NT2/D1 (cell line): ENCODE data around the gene ADARB2.

Experiments
- DNase-seq: peaks from one replicate; pipeline ENCODE4 v3.0.0-alpha.2; 2011; ENCODE audit warnings: low read depth, low spot score
- H3K27me3 ChIP-seq: 2 replicates; pipeline ENCODE4 v1.6.0; 2011; ENCODE audit warnings: mild to moderate bottlenecking; ENCODE audit not compliant: insufficient read length, insufficient read depth
- H3K36me3 ChIP-seq: 2 replicates; pipeline ENCODE4 v1.6.1; 2011; ENCODE audit warnings: mild to moderate bottlenecking, low read length, mixed read lengths; ENCODE audit not compliant: insufficient read depth, insufficient read length
- H3K4me1 ChIP-seq: 2 replicates; pipeline ENCODE4 v1.5.1; 2011; ENCODE audit not compliant: insufficient read depth, insufficient read length
- H3K4me3 ChIP-seq: 2 replicates; pipeline ENCODE4 v1.5.1; 2011; ENCODE audit warnings: low read depth; ENCODE audit not compliant: insufficient read length
- H3K9ac ChIP-seq: 2 replicates; pipeline ENCODE4 v1.6.0; 2011; ENCODE audit warnings: low read depth; ENCODE audit not compliant: insufficient read length
- H3K9me3 ChIP-seq: 2 replicates; pipeline ENCODE4 v1.5.1; 2011; ENCODE audit warnings: mild to moderate bottlenecking, low read length; ENCODE audit not compliant: insufficient read depth
- SUZ12 ChIP-seq: IDR thresholded peaks from 2 replicates; pipeline ENCODE4 v1.6.1; 2011; ENCODE audit not compliant: insufficient read length, insufficient read depth; ENCODE audit errors: extremely low read depth
- YY1 ChIP-seq: IDR thresholded peaks from 2 replicates; pipeline ENCODE4 v1.6.1; 2011; ENCODE audit not compliant: insufficient read length, insufficient read depth
- ZNF274 ChIP-seq: IDR thresholded peaks from 2 replicates; pipeline ENCODE4 v1.6.1; 2011; ENCODE audit warnings: mild to moderate bottlenecking, low read depth, low read length

ADARB2 gene

GRCh38 chr10:1551636-1552338, 185.5 kb downstream of the ADARB2 start:
- Histone ChIP-seq H3K27me3 (no peaks in the 10 kb centered on the region), H3K9ac (no peak overlapping the region), H3K36me3 (no peaks in the 10 kb centered on the region), H3K9me3 (peaks cover 12% of the 10 kb centered on the region; the same call in 1 of the 2 replicates), H3K4me1 (no peaks in the 10 kb centered on the region), H3K4me3 (no peak overlapping the region)
- TF ChIP-seq SUZ12, result no peak
- no peak for TF ChIP-seq ZNF274
- TF ChIP-seq YY1, result no peak
- DNase-seq, result no peak

- no peaks in the 10 kb centered on the region for H3K4me1 ChIP-seq
- no peak overlapping the region for H3K9ac ChIP-seq
- H3K36me3 ChIP-seq, result no peaks in the 10 kb centered on the region
- H3K9me3 ChIP-seq, result peaks cover 12% of the 10 kb centered on the region; the same call in 1 of the 2 replicates
- TF ChIP-seq YY1, result no peak
- no peak for TF ChIP-seq ZNF274
- no peak overlapping the region for H3K4me3 ChIP-seq
- H3K27me3 ChIP-seq, result no peaks in the 10 kb centered on the region
- no peak for DNase-seq
These were observed 186.7 kb downstream of the ADARB2 start for GRCh38 chr10:1550616-1551015.

GRCh38 chr10:1550291-1550595, 187.1 kb downstream of the ADARB2 start:
- TF ChIP-seq SUZ12, result no peak
- TF ChIP-seq YY1, result no peak
- TF ChIP-seq ZNF274, result no peak
- no peaks in the 10 kb centered on the region for H3K36me3 ChIP-seq
- no peak overlapping the region for H3K4me3 ChIP-seq
- DNase-seq, result no peak
- no peaks in the 10 kb centered on the region for H3K4me1 ChIP-seq
- H3K9ac ChIP-seq, result no peak overlapping the region
- peaks cover 12% of the 10 kb centered on the region; the same call in 1 of the 2 replicates for H3K9me3 ChIP-seq
- H3K27me3 ChIP-seq, result no peaks in the 10 kb centered on the region

GRCh38 chr10:1549591-1550290, 187.6 kb downstream of the ADARB2 start:
- H3K9ac ChIP-seq, result no peak overlapping the region
- H3K9me3 ChIP-seq, result peaks cover 12% of the 10 kb centered on the region; the same call in 1 of the 2 replicates
- no peak overlapping the region for H3K4me3 ChIP-seq
- H3K27me3 ChIP-seq, result no peaks in the 10 kb centered on the region
- no peak for TF ChIP-seq ZNF274
- TF ChIP-seq SUZ12, result no peak
- TF ChIP-seq YY1, result no peak
- no peaks in the 10 kb centered on the region for H3K36me3 ChIP-seq
- no peak for DNase-seq
- H3K4me1 ChIP-seq, result no peaks in the 10 kb centered on the region

- Histone ChIP-seq H3K36me3 (no peaks in the 10 kb centered on the region), H3K4me1 (no peaks in the 10 kb centered on the region), H3K9ac (no peak overlapping the region), H3K9me3 (peaks cover 12% of the 10 kb centered on the region; the same call in 1 of the 2 replicates), H3K27me3 (no peaks in the 10 kb centered on the region), H3K4me3 (no peak overlapping the region)
- TF ChIP-seq ZNF274, result no peak
- TF ChIP-seq SUZ12, result no peak
- no peak for TF ChIP-seq YY1
- DNase-seq, result no peak
These were observed 188.7 kb downstream of the ADARB2 start for GRCh38 chr10:1548596-1548995.

- no peaks in the 10 kb centered on the region for H3K36me3 ChIP-seq
- peaks cover 12% of the 10 kb centered on the region; the same call in 1 of the 2 replicates for H3K9me3 ChIP-seq
- no peak overlapping the region for H3K9ac ChIP-seq
- no peaks in the 10 kb centered on the region for H3K27me3 ChIP-seq
- no peak overlapping the region for H3K4me3 ChIP-seq
- TF ChIP-seq ZNF274, result no peak
- no peak for TF ChIP-seq YY1
- TF ChIP-seq SUZ12, result no peak
- no peak for DNase-seq
- H3K4me1 ChIP-seq, result no peaks in the 10 kb centered on the region
These were observed 189.2 kb downstream of the ADARB2 start for GRCh38 chr10:1548146-1548545.

GRCh38 chr10:1546431-1547110, 190.8 kb downstream of the ADARB2 start:
- Histone ChIP-seq H3K27me3 (no peaks in the 10 kb centered on the region), H3K9ac (no peak overlapping the region), H3K4me1 (no peaks in the 10 kb centered on the region), H3K36me3 (no peaks in the 10 kb centered on the region), H3K9me3 (peaks cover 12% of the 10 kb centered on the region; the same call in 1 of the 2 replicates), H3K4me3 (no peak overlapping the region)
- TF ChIP-seq SUZ12 (no peak), YY1 (no peak), ZNF274 (no peak)
- DNase-seq, result no peak
